ENCODE results near the gene TRAM2.

GRCh38 chr6:52514514-52514913 lies 62.3 kb downstream of the TRAM2 start:
- TF ChIP-seq, protein P1, sequence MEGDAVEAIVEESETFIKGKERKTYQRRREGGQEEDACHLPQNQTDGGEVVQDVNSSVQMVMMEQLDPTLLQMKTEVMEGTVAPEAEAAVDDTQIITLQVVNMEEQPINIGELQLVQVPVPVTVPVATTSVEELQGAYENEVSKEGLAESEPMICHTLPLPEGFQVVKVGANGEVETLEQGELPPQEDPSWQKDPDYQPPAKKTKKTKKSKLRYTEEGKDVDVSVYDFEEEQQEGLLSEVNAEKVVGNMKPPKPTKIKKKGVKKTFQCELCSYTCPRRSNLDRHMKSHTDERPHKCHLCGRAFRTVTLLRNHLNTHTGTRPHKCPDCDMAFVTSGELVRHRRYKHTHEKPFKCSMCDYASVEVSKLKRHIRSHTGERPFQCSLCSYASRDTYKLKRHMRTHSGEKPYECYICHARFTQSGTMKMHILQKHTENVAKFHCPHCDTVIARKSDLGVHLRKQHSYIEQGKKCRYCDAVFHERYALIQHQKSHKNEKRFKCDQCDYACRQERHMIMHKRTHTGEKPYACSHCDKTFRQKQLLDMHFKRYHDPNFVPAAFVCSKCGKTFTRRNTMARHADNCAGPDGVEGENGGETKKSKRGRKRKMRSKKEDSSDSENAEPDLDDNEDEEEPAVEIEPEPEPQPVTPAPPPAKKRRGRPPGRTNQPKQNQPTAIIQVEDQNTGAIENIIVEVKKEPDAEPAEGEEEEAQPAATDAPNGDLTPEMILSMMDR (conservative IDR thresholded peaks at IDR 0.05; ENCODE audit: low read depth, low read length), result no peak
- no peak for TF ChIP-seq EZH2phosphoT487 (IDR thresholded peaks at IDR 0.05; ENCODE audit: borderline replicate concordance, low read length)
- no peak for TF ChIP-seq EZH2 (IDR thresholded peaks at IDR 0.05; ENCODE audit: low read length, unreplicated experiment)

Data from PC-3 (cell line).